ENCODE data around the gene ZNF512.
A peak's percentile ranks its signal among the peaks of the same experiment; 100 is the strongest.

ZNF512 gene

GRCh38 chr2:27572439-27572838 is 10.4 kb upstream of the ZNF512 start:
- no peak overlapping the region for H3K27ac ChIP-seq
- TF ChIP-seq, protein P1, sequence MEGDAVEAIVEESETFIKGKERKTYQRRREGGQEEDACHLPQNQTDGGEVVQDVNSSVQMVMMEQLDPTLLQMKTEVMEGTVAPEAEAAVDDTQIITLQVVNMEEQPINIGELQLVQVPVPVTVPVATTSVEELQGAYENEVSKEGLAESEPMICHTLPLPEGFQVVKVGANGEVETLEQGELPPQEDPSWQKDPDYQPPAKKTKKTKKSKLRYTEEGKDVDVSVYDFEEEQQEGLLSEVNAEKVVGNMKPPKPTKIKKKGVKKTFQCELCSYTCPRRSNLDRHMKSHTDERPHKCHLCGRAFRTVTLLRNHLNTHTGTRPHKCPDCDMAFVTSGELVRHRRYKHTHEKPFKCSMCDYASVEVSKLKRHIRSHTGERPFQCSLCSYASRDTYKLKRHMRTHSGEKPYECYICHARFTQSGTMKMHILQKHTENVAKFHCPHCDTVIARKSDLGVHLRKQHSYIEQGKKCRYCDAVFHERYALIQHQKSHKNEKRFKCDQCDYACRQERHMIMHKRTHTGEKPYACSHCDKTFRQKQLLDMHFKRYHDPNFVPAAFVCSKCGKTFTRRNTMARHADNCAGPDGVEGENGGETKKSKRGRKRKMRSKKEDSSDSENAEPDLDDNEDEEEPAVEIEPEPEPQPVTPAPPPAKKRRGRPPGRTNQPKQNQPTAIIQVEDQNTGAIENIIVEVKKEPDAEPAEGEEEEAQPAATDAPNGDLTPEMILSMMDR (conservative IDR thresholded peaks at IDR 0.05) = no peak

- no peak overlapping the region for H3K27ac ChIP-seq
- TF ChIP-seq, protein P1 (conservative IDR thresholded peaks at IDR 0.05) = no peak
These were observed 9.8 kb upstream of the ZNF512 start for GRCh38 chr2:27572998-27573429.

DNA sequence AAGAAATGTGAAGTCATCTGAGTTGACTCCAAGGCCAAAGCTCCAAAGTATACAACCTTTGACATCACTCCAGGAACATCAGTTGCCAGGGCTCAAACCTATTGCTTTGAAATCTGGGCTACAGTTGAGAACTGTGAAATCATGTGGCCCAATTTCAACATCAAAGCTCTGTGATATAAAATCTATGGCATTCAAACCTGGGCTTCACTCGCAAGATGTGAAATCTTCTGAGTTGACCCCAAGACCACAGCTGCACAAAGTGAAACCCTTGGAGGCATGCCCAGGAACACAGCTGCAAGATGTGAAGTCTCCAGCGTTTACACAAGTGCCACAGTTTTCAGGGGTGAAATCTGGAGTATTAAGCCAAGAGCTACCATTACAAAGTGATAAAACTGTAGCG is 9.4 kb upstream of the ZNF512 start:
- H3K27ac ChIP-seq = no peak overlapping the region
- TF ChIP-seq, protein P1 (conservative IDR thresholded peaks at IDR 0.05) = no peak

GRCh38 chr2:27581417-27582128 is 1.3 kb upstream of the ZNF512 start:
- TF ChIP-seq, protein P1 (conservative IDR thresholded peaks at IDR 0.05) = no peak
- H3K27ac ChIP-seq = no peak overlapping the region

GRCh38 chr2:27582129-27582694 is 630 bp upstream of the ZNF512 start:
- H3K27ac ChIP-seq = peak overlapping the region; percentile 56; the same call in 1 of the 2 replicates
- TF ChIP-seq, protein P1 (conservative IDR thresholded peaks at IDR 0.05) = no peak

GRCh38 chr2:27583390-27583915 is 611 bp downstream of the ZNF512 start:
- peak overlapping the region; percentile 56; the same call in 1 of the 2 replicates for H3K27ac ChIP-seq
- TF ChIP-seq, protein P1 (conservative IDR thresholded peaks at IDR 0.05) = no peak

DNA sequence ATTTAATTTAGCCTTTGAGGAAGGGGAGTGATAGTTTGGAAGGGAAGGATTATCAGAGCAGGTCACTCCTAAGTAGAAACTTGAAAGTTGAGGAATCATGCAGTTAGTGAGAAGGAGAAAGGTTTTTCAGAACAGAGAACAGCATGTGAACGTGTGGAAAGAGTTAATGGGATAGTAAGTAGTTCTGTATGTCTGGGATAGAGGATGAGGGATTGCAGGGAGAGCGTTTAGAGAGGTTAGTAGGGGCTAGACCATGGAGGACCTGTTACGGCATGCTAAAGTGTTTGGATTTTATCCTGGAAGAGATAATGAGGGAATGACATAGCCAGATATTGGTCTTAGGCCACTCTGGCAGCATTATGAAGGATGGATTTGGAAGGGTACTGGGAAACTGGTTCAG is 1.8 kb downstream of the ZNF512 start:
- H3K27ac ChIP-seq = no peak overlapping the region
- TF ChIP-seq, protein P1 (conservative IDR thresholded peaks at IDR 0.05) = no peak
